T-cell (primary cell): ENCODE data around the gene AQP3. TPM values are rescaled to one million over a fixed set of nuclear protein-coding genes. Genes with fewer than 3 reads are reported as not detected.

Experiments
- ATAC-seq, 4 experiments: fragments of 200-7000 bp in 3 of 4; fragments of 150-1000 bp in 1 of 4; cut with Tn5 transposase; replicated peaks in 1 of 4; 1 replicate in 3 of 4; 2 replicates in 1 of 4; pipeline ENCODE4 v1.10.0; 2021; ENCODE audit warnings: moderate library complexity in 3 of 4, mild to moderate bottlenecking in 2 of 4, moderate number of reproducible peaks in 1 of 4
- CTCF ChIA-PET, 2 donors: fragments of 300-600 bp; sonication (Branson Sonifier 250); formaldehyde crosslinking; loops; one replicate each; lab custom pipeline; 2022; ENCODE audit warnings: antibody characterized with exemption in 2 of 2; lab: Charles Lee
- POLR2A ChIA-PET, 2 donors: fragments of 300-600 bp; sonication (Branson Sonifier 250); formaldehyde crosslinking; loops; one replicate each; lab custom pipeline; 2022; ENCODE audit warnings: antibody characterized with exemption in 2 of 2; lab: Charles Lee
- DNase-seq, 35 experiments: peaks; one replicate each; pipeline versions ENCODE4 v3.0.0 to v3.0.0-alpha.2; 2013 to 2023
- H3K27ac ChIP-seq: one replicate; pipeline ENCODE4 v1.5.1; 2013; ENCODE audit warnings: low read length
- H3K27me3 ChIP-seq, 2 experiments: replicated peaks in 1 of 2; 1 replicate in 1 of 2; 2 replicates in 1 of 2; pipeline versions ENCODE4 v1.6.1 to v1.7.0; 2013; ENCODE audit warnings: low read length in 1 of 2, mixed read lengths in 1 of 2; ENCODE audit not compliant: control insufficient read depth in 2 of 2, insufficient read depth in 2 of 2; ENCODE audit errors: extremely low read depth in 1 of 2
- H3K36me3 ChIP-seq, 2 donors: 1 replicate in 1 of 2; 2 replicates in 1 of 2; pipeline versions ENCODE4 v1.6.1 to v1.7.0; 2013; ENCODE audit warnings: low read length in 1 of 2; ENCODE audit not compliant: control insufficient read depth in 2 of 2, insufficient read depth in 1 of 2; ENCODE audit errors: extremely low read depth in 1 of 2
- H3K4me1 ChIP-seq, 2 experiments: 1 replicate in 1 of 2; 2 replicates in 1 of 2; pipeline versions ENCODE4 v1.6.1 to v1.7.0; 2013; ENCODE audit warnings: low read length in 2 of 2, mixed read lengths in 1 of 2; ENCODE audit not compliant: insufficient read depth in 2 of 2, control insufficient read depth in 1 of 2; ENCODE audit errors: extremely low read depth in 1 of 2
- H3K4me3 ChIP-seq, 2 donors: 1 replicate in 1 of 2; 2 replicates in 1 of 2; pipeline versions ENCODE4 v1.5.1 to v1.7.0; 2013; ENCODE audit warnings: mild to moderate bottlenecking in 2 of 2, low read length in 1 of 2, moderate library complexity in 1 of 2; ENCODE audit not compliant: control insufficient read depth in 1 of 2; ENCODE audit errors: extremely low read depth in 1 of 2
- H3K9me3 ChIP-seq: 2 replicates; pipeline ENCODE4 v1.7.0; 2013
- H3K27ac Mint-ChIP-seq, 2 donors: one replicate each; pipeline ENCODE4 v1.8.0; 2020 to 2021; ENCODE audit warnings: mild to moderate bottlenecking in 2 of 2, mixed read lengths in 2 of 2
- H3K27me3 Mint-ChIP-seq, 2 donors: one replicate each; pipeline ENCODE4 v1.8.0; 2021 to 2022; ENCODE audit warnings: mixed read lengths in 2 of 2
- H3K36me3 Mint-ChIP-seq: one replicate; pipeline ENCODE4 v1.8.0; 2021; ENCODE audit warnings: mixed read lengths
- H3K4me1 Mint-ChIP-seq, 3 donors: one replicate each; pipeline ENCODE4 v1.8.0; 2020 to 2022; ENCODE audit warnings: mixed read lengths in 3 of 3, mild to moderate bottlenecking in 1 of 3
- H3K4me3 Mint-ChIP-seq, 3 donors: one replicate each; pipeline ENCODE4 v1.8.0; 2020 to 2022; ENCODE audit warnings: mild to moderate bottlenecking in 3 of 3, mixed read lengths in 3 of 3, moderate library complexity in 3 of 3
- H3K9me3 Mint-ChIP-seq, 3 donors: one replicate each; pipeline ENCODE4 v1.8.0; 2020 to 2022; ENCODE audit warnings: mixed read lengths in 3 of 3
- WGBS: methylation state at CpG from one replicate; pipeline ENCODE4 v1.1.5; 2013; ENCODE audit warnings: missing lambda C conversion rate; ENCODE audit not compliant: insufficient coverage; 5-methylcytosine and 5-hydroxymethylcytosine counted together
- total RNA-seq, 35 experiments: library from RNA in 6 of 35; stranded (reverse) in 6 of 35; fragments of 120-200 nt in 1 of 35; gene quantifications; one replicate each; pipeline versions ENCODE4 v1.2.1 to v1.2.4 and lab custom pipeline; 2013 to 2026

Gene AQP3
- total RNA-seq, 5 donors from 2014 or later (not counting 1 experiment from before 2014, with no cell fraction given) = 85.7 to 130 (median 111) TPM

DNA sequence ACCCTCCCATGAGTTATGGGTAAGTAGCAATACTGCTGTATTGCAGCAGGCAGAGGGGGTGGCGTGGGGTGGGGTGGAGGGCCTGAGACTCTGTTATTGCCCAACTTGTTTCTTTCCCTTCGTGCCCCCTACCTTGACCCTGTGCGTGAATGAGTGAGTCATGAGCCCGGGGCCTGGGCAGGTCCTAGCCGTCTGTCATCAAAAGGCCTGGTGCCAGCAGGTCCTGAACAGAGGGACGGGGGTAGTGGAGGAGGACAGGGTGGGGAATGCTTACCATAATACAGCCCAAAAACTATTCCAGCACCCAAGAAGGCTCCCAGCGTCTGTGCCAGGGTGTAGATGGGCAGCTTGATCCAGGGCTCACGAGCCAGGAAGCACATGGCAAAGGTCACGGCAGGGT lies 4.3 kb downstream of the AQP3 start:
- ChIA-PET CTCF (interaction anchor here in 1 of 2 donors (1.8 kb wide), 1 partner anchor 27 kb away, joined by 6 read pairs; no protein-coding TSS in a partner anchor), POLR2A (no interaction called here)
- Mint-ChIP-seq H3K4me1 (peaks cover 49 to 65% (median 51%) of the 10 kb centered on the region in 3 donors), H3K4me3 (no peak overlapping the region), H3K27me3 (no peaks in the 10 kb centered on the region), H3K9me3 (no peaks in the 10 kb centered on the region), H3K27ac (peak overlapping the region; percentile 52 to 92), H3K36me3 (peaks cover 26% of the 10 kb centered on the region)
- DNase-seq (no peak), ATAC-seq (no peak)
- 96% methylated on average over 5 of the region's 9 CpGs for WGBS
- Histone ChIP-seq H3K27ac (no peak overlapping the region), H3K27me3 (no peaks in the 10 kb centered on the region), H3K36me3 (peaks cover 22 to 39% of the 10 kb centered on the region in 2 donors), H3K4me3 (no peak overlapping the region), H3K9me3 (no peaks in the 10 kb centered on the region), H3K4me1 (peaks cover 17 to 53% of the 10 kb centered on the region in 2 experiments)

- peaks cover 22 to 39% of the 10 kb centered on the region in 2 donors for H3K36me3 ChIP-seq
- 98% methylated on average over 11 of the region's 15 CpGs for WGBS
- no peak overlapping the region for H3K4me3 ChIP-seq
- H3K4me1 Mint-ChIP-seq = peaks cover 44 to 65% (median 51%) of the 10 kb centered on the region in 3 donors
- H3K4me3 Mint-ChIP-seq = no peak overlapping the region
- CTCF ChIA-PET = no interaction called here
- peaks cover 13 to 47% of the 10 kb centered on the region in 2 experiments for H3K4me1 ChIP-seq
- H3K27me3 Mint-ChIP-seq = no peaks in the 10 kb centered on the region
- H3K36me3 Mint-ChIP-seq = peaks cover 26% of the 10 kb centered on the region
- H3K27ac Mint-ChIP-seq = peak overlapping the region in 1 of 2 donors; percentile 28
- H3K27ac ChIP-seq = no peak overlapping the region
- H3K27me3 ChIP-seq = no peaks in the 10 kb centered on the region
- no peaks in the 10 kb centered on the region for H3K9me3 Mint-ChIP-seq
- no peaks in the 10 kb centered on the region for H3K9me3 ChIP-seq
- POLR2A ChIA-PET = interaction anchor here in 1 of 2 donors (0.6 kb wide), 2 partner anchors 116 to 354 kb away, joined by 3 to 4 read pairs; no protein-coding TSS in a partner anchor
- DNase-seq (no peak), ATAC-seq (no peak)
Measured at GRCh38 chr9:33442125-33442524, 5.3 kb downstream of the AQP3 start.

DNA sequence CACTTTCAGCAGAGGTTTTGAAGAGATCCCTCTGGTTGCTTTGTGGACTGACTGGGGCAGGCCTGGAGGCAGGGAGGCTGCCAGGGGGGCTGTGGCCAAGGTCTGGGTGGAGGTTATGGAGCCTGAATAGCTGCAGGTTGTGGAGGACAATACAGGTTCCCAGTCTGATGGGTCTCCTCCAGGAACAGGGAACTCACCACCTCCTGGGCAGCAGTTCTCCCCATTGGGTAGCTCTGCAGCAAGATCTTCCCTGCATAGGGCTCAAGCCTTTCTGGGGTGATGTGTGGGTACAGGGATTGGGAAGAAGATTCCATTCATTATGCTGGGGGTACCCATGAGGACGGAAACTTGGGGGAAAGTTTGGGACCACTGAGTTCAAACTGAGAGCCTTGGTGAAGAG lies 6.8 kb downstream of the AQP3 start:
- no peak for DNase-seq
- H3K27me3 ChIP-seq = no peaks in the 10 kb centered on the region
- no peak for ATAC-seq
- no peaks in the 10 kb centered on the region for H3K9me3 Mint-ChIP-seq
- no peak overlapping the region for H3K27ac ChIP-seq
- CTCF ChIA-PET = no interaction called here
- H3K4me1 Mint-ChIP-seq = peaks cover 29 to 52% (median 38%) of the 10 kb centered on the region in 3 donors
- POLR2A ChIA-PET = no interaction called here
- no peak overlapping the region for H3K4me3 Mint-ChIP-seq
- peak overlapping the region; percentile 23 to 53 for H3K27ac Mint-ChIP-seq
- H3K4me3 ChIP-seq = no peak overlapping the region
- peaks cover 22 to 39% of the 10 kb centered on the region in 2 donors for H3K36me3 ChIP-seq
- 100% methylated on average over 1 of the region's 1 CpG for WGBS
- H3K9me3 ChIP-seq = no peaks in the 10 kb centered on the region
- peaks cover 7 to 31% of the 10 kb centered on the region in 2 experiments for H3K4me1 ChIP-seq
- H3K27me3 Mint-ChIP-seq = no peaks in the 10 kb centered on the region
- peaks cover 26% of the 10 kb centered on the region for H3K36me3 Mint-ChIP-seq

DNA sequence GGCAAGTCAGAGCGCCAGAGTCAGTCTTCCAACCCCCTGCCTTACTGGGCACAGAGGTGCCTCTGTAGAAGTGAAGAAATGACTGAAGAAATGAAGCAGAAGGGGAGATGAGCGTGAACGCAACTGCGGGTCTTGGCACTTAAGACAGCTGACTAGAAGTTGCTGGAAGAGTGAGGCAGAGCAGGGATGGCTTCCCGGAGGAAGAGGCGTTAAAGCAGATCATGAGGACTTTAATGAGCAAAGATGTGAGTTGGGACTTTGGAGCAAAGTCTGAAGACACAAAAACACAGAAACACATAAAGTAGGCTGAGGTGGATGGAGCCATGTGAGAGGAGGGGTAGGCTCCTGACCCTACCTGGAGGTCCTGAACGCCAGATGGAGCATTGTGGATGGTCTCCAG lies 7.2 kb downstream of the AQP3 start:
- no peak overlapping the region for H3K4me3 Mint-ChIP-seq
- Histone ChIP-seq H3K36me3 (peaks cover 22 to 39% of the 10 kb centered on the region in 2 donors), H3K27me3 (no peaks in the 10 kb centered on the region), H3K9me3 (no peaks in the 10 kb centered on the region), H3K4me1 (peaks cover 3 to 27% of the 10 kb centered on the region in 2 experiments), H3K4me3 (no peak overlapping the region), H3K27ac (no peak overlapping the region)
- peak overlapping the region; percentile 53 to 64 for H3K27ac Mint-ChIP-seq
- no peaks in the 10 kb centered on the region for H3K9me3 Mint-ChIP-seq
- ATAC-seq (no peak), DNase-seq (no peak)
- H3K27me3 Mint-ChIP-seq = no peaks in the 10 kb centered on the region
- H3K4me1 Mint-ChIP-seq = peaks cover 25 to 48% (median 34%) of the 10 kb centered on the region in 3 donors
- H3K36me3 Mint-ChIP-seq = peaks cover 26% of the 10 kb centered on the region
- ChIA-PET POLR2A (no interaction called here), CTCF (no interaction called here)
- WGBS = 97% methylated on average over 4 of the region's 7 CpGs

DNA sequence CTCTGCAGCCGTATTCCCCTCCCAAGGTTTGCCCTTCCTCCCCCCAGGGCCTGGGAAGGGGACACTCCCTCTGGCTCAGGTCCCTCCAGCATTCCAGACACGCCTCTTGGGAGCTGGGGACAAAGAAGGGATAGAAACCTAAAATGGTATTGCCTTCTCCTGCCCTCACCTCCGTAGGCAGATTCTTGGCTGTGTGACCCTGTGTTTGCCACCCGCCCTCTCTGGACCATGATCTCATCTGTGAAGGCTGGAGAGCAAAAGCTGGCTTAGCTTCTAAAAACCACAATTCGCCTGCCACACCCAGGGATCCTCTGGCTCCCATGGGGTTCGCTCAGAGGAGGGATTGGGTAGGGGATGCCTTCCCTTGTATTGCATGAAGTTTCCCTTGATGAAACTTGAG lies 7.7 kb downstream of the AQP3 start:
- DNase-seq (no peak), ATAC-seq (no peak)
- peaks cover 26% of the 10 kb centered on the region for H3K36me3 Mint-ChIP-seq
- 78% methylated on average over 3 of the region's 6 CpGs for WGBS
- H3K9me3 ChIP-seq = no peaks in the 10 kb centered on the region
- H3K4me1 ChIP-seq = peaks cover 0 to 23% of the 10 kb centered on the region in 2 experiments
- H3K27ac ChIP-seq = no peak overlapping the region
- no peak overlapping the region for H3K4me3 ChIP-seq
- H3K36me3 ChIP-seq = peaks cover 22 to 36% of the 10 kb centered on the region in 2 donors
- H3K4me1 Mint-ChIP-seq = peaks cover 20 to 43% (median 29%) of the 10 kb centered on the region in 3 donors
- no peaks in the 10 kb centered on the region for H3K27me3 Mint-ChIP-seq
- H3K4me3 Mint-ChIP-seq = no peak overlapping the region
- peak overlapping the region; percentile 55 to 64 for H3K27ac Mint-ChIP-seq
- no peaks in the 10 kb centered on the region for H3K9me3 Mint-ChIP-seq
- ChIA-PET POLR2A (no interaction called here), CTCF (no interaction called here)
- no peaks in the 10 kb centered on the region for H3K27me3 ChIP-seq

- ATAC-seq (no peak), DNase-seq (no peak)
- H3K4me3 Mint-ChIP-seq = no peak overlapping the region
- peaks cover 23% of the 10 kb centered on the region for H3K36me3 Mint-ChIP-seq
- ChIA-PET POLR2A (no interaction called here), CTCF (no interaction called here)
- Histone ChIP-seq H3K27me3 (no peaks in the 10 kb centered on the region), H3K4me3 (no peak overlapping the region), H3K27ac (no peak overlapping the region), H3K4me1 (peaks cover 0 to 16% of the 10 kb centered on the region in 2 experiments), H3K36me3 (peaks cover 22 to 34% of the 10 kb centered on the region in 2 donors), H3K9me3 (no peaks in the 10 kb centered on the region)
- no peaks in the 10 kb centered on the region for H3K27me3 Mint-ChIP-seq
- H3K27ac Mint-ChIP-seq = no peak overlapping the region
- H3K9me3 Mint-ChIP-seq = no peaks in the 10 kb centered on the region
- WGBS = 95% methylated on average over 4 of the region's 7 CpGs
- peaks cover 14 to 39% (median 24%) of the 10 kb centered on the region in 3 donors for H3K4me1 Mint-ChIP-seq
Measured at GRCh38 chr9:33438926-33439680, 8.3 kb downstream of the AQP3 start.
